Mesothelial cell of epicardium (in vitro differentiated cells): ENCODE measurements around the gene KLC4. TPM values are rescaled to one million over a fixed set of nuclear protein-coding genes. Genes with fewer than 3 reads are reported as not detected.
A peak's percentile ranks its signal among the peaks of the same experiment; 100 is the strongest.

Experiments used
- DNase-seq, 2 experiments: peaks; one replicate each; pipeline ENCODE4 v3.0.0; 2021; ENCODE audit warnings: low spot score in 2 of 2; ENCODE audit not compliant: unreplicated experiment in 2 of 2
- H3K27ac Mint-ChIP-seq: 2 replicates; pipeline ENCODE4 v1.8.0; 2021; ENCODE audit warnings: mixed read lengths
- H3K27me3 Mint-ChIP-seq: 2 replicates; pipeline ENCODE4 v1.8.0; 2021; ENCODE audit warnings: low read depth, mixed read lengths
- H3K36me3 Mint-ChIP-seq: 2 replicates; pipeline ENCODE4 v1.8.0; 2021; ENCODE audit warnings: mixed read lengths
- H3K4me1 Mint-ChIP-seq: 2 replicates; pipeline ENCODE4 v1.8.0; 2021; ENCODE audit warnings: mixed read lengths
- H3K4me3 Mint-ChIP-seq: 2 replicates; pipeline ENCODE4 v1.8.0; 2021; ENCODE audit warnings: mild to moderate bottlenecking, moderate library complexity, mixed read lengths
- H3K9me3 Mint-ChIP-seq: 2 replicates; pipeline ENCODE4 v1.8.0; 2021; ENCODE audit warnings: mixed read lengths
- CTCF ChIP-seq: fragments of 200-600 bp; sonication (generic); IDR thresholded peaks from one replicate; pipeline ENCODE4 v1.5.0; 2021; ENCODE audit warnings: antibody characterized with exemption; ENCODE audit not compliant: unreplicated experiment
- total RNA-seq: library from RNA; stranded (reverse); gene quantifications from 3 replicates; pipeline ENCODE4 v1.2.1, GENCODE V29; 2021

Gene KLC4
- total RNA-seq, 1 donor from 2014 or later: 69.0 TPM

GRCh38 chr6:43020052-43020705 is 39.3 kb upstream of the KLC4 start:
- H3K9me3 Mint-ChIP-seq: no peaks in the 10 kb centered on the region
- H3K27me3 Mint-ChIP-seq: no peaks in the 10 kb centered on the region
- TF ChIP-seq CTCF: no peak
- peaks cover 19% of the 10 kb centered on the region for H3K36me3 Mint-ChIP-seq
- H3K4me1 Mint-ChIP-seq: peaks cover 13% of the 10 kb centered on the region
- H3K4me3 Mint-ChIP-seq: peak overlapping the region; percentile 95
- peak overlapping the region; percentile 68 for H3K27ac Mint-ChIP-seq
- DNase-seq: no peak

GRCh38 chr6:43020847-43021246 is 38.6 kb upstream of the KLC4 start:
- TF ChIP-seq CTCF: no peak
- H3K27ac Mint-ChIP-seq: peak overlapping the region; percentile 77
- H3K4me1 Mint-ChIP-seq: peaks cover 10% of the 10 kb centered on the region
- no peaks in the 10 kb centered on the region for H3K27me3 Mint-ChIP-seq
- DNase-seq: no peak
- peaks cover 22% of the 10 kb centered on the region for H3K36me3 Mint-ChIP-seq
- H3K4me3 Mint-ChIP-seq: peak overlapping the region; percentile 95
- no peaks in the 10 kb centered on the region for H3K9me3 Mint-ChIP-seq

GRCh38 chr6:43021270-43022047 is 38.0 kb upstream of the KLC4 start, which contains the start of gene RRP36:
RRP36 (plus strand) TSS chr6:43021623; CDS start chr6:43021655, 32 bp downstream.
- Mint-ChIP-seq H3K27me3 (no peaks in the 10 kb centered on the region), H3K36me3 (peaks cover 24% of the 10 kb centered on the region), H3K27ac (peak within 1 kb of the TSS; percentile 96), H3K4me3 (peak within 1 kb of the TSS; percentile 95), H3K4me1 (peaks cover 4% of the 10 kb centered on the region), H3K9me3 (no peaks in the 10 kb centered on the region)
- peak; percentile 54 to 79 for DNase-seq
- no peak for TF ChIP-seq CTCF

GRCh38 chr6:43024436-43024835 is 35.0 kb upstream of the KLC4 start:
- no peak overlapping the region for H3K4me3 Mint-ChIP-seq
- H3K4me1 Mint-ChIP-seq: peaks cover 2% of the 10 kb centered on the region
- DNase-seq: no peak
- TF ChIP-seq CTCF: no peak
- H3K27me3 Mint-ChIP-seq: no peaks in the 10 kb centered on the region
- H3K36me3 Mint-ChIP-seq: peaks cover 20% of the 10 kb centered on the region
- H3K9me3 Mint-ChIP-seq: no peaks in the 10 kb centered on the region
- peak overlapping the region; percentile 20 for H3K27ac Mint-ChIP-seq

GRCh38 chr6:43026365-43026764 is 33.1 kb upstream of the KLC4 start:
- DNase-seq: no peak
- Mint-ChIP-seq H3K4me1 (peaks cover 2% of the 10 kb centered on the region), H3K27ac (no peak overlapping the region), H3K9me3 (no peaks in the 10 kb centered on the region), H3K27me3 (no peaks in the 10 kb centered on the region), H3K36me3 (peaks cover 27% of the 10 kb centered on the region), H3K4me3 (no peak overlapping the region)
- TF ChIP-seq CTCF: no peak
